Fibroblast of the aortic adventitia (primary cell): ENCODE data around the gene NDUFB10. TPM values are rescaled to one million over a fixed set of nuclear protein-coding genes. Genes with fewer than 3 reads are reported as not detected.

Source experiments
- DNase-seq: peaks from one replicate; pipeline ENCODE4 v3.0.0-alpha.2; 2010; ENCODE audit warnings: low read depth
- H3K4me3 ChIP-seq: 2 replicates; pipeline ENCODE4 v1.5.1; 2011; ENCODE audit warnings: low read depth, mild to moderate bottlenecking, control low read depth, low read length, moderate library complexity
- CTCF ChIP-seq: IDR thresholded peaks from 2 replicates; pipeline ENCODE4 v1.5.1; 2011; ENCODE audit warnings: mild to moderate bottlenecking, low read length, control low read depth, inconsistent platforms; ENCODE audit not compliant: insufficient read depth
- total RNA-seq: library from RNA; depleted of rRNA; stranded (reverse); fragments of >200 nt; gene quantifications from 2 replicates; pipeline ENCODE4 v1.2.3, GENCODE V29; 2012; ENCODE audit warnings: low replicate concordance

Gene NDUFB10
- total RNA-seq, 1 donor: 105 TPM

GRCh38 chr16:1914988-1915387 lies 44.4 kb upstream of the NDUFB10 start:
- H3K4me3 ChIP-seq: no peak overlapping the region
- no peak for DNase-seq

GRCh38 chr16:1915732-1916639 lies 43.4 kb upstream of the NDUFB10 start:
- DNase-seq: no peak

More at GRCh38 chr16:1914988-1915387, 44.4 kb upstream of the NDUFB10 start:
- TF ChIP-seq CTCF: no peak

GRCh38 chr16:1916640-1916990 lies 42.7 kb upstream of the NDUFB10 start:
- no peak for TF ChIP-seq CTCF
- H3K4me3 ChIP-seq: no peak overlapping the region
- no peak for DNase-seq

More at GRCh38 chr16:1915732-1916639, 43.4 kb upstream of the NDUFB10 start:
- no peak overlapping the region for H3K4me3 ChIP-seq
- no peak for TF ChIP-seq CTCF

- DNase-seq: no peak
- no peak overlapping the region for H3K4me3 ChIP-seq
- TF ChIP-seq CTCF: no peak
These were observed 42.2 kb upstream of the NDUFB10 start for GRCh38 chr16:1917056-1917664.

- no peak overlapping the region for H3K4me3 ChIP-seq
- no peak for DNase-seq
- TF ChIP-seq CTCF: no peak
These were observed 41.5 kb upstream of the NDUFB10 start for GRCh38 chr16:1917665-1918350.

GRCh38 chr16:1918351-1919326 lies 40.7 kb upstream of the NDUFB10 start, which contains the start of gene HS3ST6:
Gene HS3ST6 (minus strand): TSS chr16:1918415. CDS start chr16:1918323, 92 bp downstream.
- TF ChIP-seq CTCF: no peak
- DNase-seq: no peak

More at GRCh38 chr16:1918351-1919326, 40.7 kb upstream of the NDUFB10 start, which contains the start of gene HS3ST6:
- H3K4me3 ChIP-seq: no peak within 1 kb of the TSS
